ENCODE results near the gene BRF1. TPM values are rescaled to one million over a fixed set of nuclear protein-coding genes. Genes with fewer than 3 reads are reported as not detected.

Gene BRF1
- total RNA-seq, 1 experiment from 2014 or later = 26.4 TPM

DNA sequence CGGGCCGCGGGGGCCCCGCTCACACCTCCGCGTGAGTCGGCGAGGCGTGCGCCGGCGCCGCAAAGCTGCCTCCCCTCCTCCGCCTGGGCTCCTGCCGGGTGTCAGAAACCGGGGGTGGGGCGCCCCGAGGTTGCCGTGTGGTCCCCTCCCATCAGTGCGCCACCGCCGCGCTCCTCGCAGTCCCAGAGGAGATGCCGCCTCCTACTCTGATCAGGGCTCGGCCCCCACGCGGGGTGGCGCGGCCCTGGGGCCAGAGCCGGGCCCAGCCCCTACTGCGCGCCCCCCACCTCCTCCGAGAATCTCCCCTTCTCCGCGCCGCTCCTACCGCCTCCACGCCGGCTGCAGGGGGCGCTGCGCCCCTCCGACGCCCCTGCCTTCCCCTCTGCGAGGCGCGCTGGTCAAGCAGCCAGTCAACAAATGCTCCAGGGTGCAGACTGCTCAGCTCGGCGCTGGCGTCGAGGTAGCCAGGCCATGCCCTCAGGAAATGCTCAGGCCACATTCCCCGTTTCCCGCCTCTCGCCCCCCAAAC is 131.8 kb downstream of the BRF1 start (continued):
- 0 out of 2 replicates have a peak, but pooled peaks have one; percentile 28 for TF ChIP-seq E2F5 (CRISPR knock-in tag; IDR thresholded peaks at IDR 0.05)
- TF ChIP-seq, protein P1, sequence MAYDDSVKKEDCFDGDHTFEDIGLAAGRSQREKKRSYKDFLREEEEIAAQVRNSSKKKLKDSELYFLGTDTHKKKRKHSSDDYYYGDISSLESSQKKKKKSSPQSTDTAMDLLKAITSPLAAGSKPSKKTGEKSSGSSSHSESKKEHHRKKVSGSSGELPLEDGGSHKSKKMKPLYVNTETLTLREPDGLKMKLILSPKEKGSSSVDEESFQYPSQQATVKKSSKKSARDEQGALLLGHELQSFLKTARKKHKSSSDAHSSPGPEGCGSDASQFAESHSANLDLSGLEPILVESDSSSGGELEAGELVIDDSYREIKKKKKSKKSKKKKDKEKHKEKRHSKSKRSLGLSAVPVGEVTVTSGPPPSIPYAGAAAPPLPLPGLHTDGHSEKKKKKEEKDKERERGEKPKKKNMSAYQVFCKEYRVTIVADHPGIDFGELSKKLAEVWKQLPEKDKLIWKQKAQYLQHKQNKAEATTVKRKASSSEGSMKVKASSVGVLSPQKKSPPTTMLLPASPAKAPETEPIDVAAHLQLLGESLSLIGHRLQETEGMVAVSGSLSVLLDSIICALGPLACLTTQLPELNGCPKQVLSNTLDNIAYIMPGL (CRISPR knock-in tag; IDR thresholded peaks at IDR 0.05) = peak; percentile 82; the same call in 1 of the 2 replicates
- no peak; the same call in 1 of the 2 replicates for TF ChIP-seq ETV6 (CRISPR knock-in tag; IDR thresholded peaks at IDR 0.05)
- TF ChIP-seq MAX (CRISPR knock-in tag; IDR thresholded peaks at IDR 0.05) = no peak; the same call in 1 of the 2 replicates
- TF ChIP-seq FOXP1 (CRISPR knock-in tag; IDR thresholded peaks at IDR 0.05; ENCODE audit: borderline replicate concordance) = 0 out of 2 replicates have a peak, but pooled peaks have one; percentile 30
- TF ChIP-seq, protein P2, sequence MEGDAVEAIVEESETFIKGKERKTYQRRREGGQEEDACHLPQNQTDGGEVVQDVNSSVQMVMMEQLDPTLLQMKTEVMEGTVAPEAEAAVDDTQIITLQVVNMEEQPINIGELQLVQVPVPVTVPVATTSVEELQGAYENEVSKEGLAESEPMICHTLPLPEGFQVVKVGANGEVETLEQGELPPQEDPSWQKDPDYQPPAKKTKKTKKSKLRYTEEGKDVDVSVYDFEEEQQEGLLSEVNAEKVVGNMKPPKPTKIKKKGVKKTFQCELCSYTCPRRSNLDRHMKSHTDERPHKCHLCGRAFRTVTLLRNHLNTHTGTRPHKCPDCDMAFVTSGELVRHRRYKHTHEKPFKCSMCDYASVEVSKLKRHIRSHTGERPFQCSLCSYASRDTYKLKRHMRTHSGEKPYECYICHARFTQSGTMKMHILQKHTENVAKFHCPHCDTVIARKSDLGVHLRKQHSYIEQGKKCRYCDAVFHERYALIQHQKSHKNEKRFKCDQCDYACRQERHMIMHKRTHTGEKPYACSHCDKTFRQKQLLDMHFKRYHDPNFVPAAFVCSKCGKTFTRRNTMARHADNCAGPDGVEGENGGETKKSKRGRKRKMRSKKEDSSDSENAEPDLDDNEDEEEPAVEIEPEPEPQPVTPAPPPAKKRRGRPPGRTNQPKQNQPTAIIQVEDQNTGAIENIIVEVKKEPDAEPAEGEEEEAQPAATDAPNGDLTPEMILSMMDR (IDR thresholded peaks at IDR 0.05) = peak; percentile 73
- no peak for TF ChIP-seq SMAD4 (CRISPR knock-in tag; IDR thresholded peaks at IDR 0.05)
- TF ChIP-seq TEAD4 (CRISPR knock-in tag; IDR thresholded peaks at IDR 0.05) = 0 out of 2 replicates have a peak, but pooled peaks have one; percentile 31
- TF ChIP-seq, protein P3, sequence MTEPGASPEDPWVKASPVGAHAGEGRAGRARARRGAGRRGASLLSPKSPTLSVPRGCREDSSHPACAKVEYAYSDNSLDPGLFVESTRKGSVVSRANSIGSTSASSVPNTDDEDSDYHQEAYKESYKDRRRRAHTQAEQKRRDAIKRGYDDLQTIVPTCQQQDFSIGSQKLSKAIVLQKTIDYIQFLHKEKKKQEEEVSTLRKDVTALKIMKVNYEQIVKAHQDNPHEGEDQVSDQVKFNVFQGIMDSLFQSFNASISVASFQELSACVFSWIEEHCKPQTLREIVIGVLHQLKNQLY (CRISPR knock-in tag; IDR thresholded peaks at IDR 0.05) = no peak
- TF ChIP-seq, protein P4, sequence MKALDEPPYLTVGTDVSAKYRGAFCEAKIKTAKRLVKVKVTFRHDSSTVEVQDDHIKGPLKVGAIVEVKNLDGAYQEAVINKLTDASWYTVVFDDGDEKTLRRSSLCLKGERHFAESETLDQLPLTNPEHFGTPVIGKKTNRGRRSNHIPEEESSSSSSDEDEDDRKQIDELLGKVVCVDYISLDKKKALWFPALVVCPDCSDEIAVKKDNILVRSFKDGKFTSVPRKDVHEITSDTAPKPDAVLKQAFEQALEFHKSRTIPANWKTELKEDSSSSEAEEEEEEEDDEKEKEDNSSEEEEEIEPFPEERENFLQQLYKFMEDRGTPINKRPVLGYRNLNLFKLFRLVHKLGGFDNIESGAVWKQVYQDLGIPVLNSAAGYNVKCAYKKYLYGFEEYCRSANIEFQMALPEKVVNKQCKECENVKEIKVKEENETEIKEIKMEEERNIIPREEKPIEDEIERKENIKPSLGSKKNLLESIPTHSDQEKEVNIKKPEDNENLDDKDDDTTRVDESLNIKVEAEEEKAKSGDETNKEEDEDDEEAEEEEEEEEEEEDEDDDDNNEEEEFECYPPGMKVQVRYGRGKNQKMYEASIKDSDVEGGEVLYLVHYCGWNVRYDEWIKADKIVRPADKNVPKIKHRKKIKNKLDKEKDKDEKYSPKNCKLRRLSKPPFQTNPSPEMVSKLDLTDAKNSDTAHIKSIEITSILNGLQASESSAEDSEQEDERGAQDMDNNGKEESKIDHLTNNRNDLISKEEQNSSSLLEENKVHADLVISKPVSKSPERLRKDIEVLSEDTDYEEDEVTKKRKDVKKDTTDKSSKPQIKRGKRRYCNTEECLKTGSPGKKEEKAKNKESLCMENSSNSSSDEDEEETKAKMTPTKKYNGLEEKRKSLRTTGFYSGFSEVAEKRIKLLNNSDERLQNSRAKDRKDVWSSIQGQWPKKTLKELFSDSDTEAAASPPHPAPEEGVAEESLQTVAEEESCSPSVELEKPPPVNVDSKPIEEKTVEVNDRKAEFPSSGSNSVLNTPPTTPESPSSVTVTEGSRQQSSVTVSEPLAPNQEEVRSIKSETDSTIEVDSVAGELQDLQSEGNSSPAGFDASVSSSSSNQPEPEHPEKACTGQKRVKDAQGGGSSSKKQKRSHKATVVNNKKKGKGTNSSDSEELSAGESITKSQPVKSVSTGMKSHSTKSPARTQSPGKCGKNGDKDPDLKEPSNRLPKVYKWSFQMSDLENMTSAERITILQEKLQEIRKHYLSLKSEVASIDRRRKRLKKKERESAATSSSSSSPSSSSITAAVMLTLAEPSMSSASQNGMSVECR (CRISPR knock-in tag; IDR thresholded peaks at IDR 0.05; ENCODE audit: borderline replicate concordance) = no peak
- TF ChIP-seq E2F1 (CRISPR knock-in tag; IDR thresholded peaks at IDR 0.05) = no peak
- 0 out of 2 replicates have a peak, but pooled peaks have one; percentile 19 for TF ChIP-seq ZNF232 (CRISPR knock-in tag; IDR thresholded peaks at IDR 0.05)

GRCh38 chr14:105168496-105168978 is 132.3 kb downstream of the BRF1 start, which contains the start of gene JAG2:
Gene JAG2, minus strand, starts transcription at chr14:105168776. Its CDS starts 356 bp downstream, at chr14:105168420.
- TF ChIP-seq ZNF416 (CRISPR knock-in tag; IDR thresholded peaks at IDR 0.05) (no peak), CREB1 (CRISPR knock-in tag; IDR thresholded peaks at IDR 0.05) (no peak), NFYB (CRISPR knock-in tag; conservative IDR thresholded peaks at IDR 0.05; ENCODE audit: low read depth) (peak; percentile 28; the same call in 1 of the 2 replicates)
- DNase-seq (ENCODE audit: low spot score) (peak; percentile 70), ATAC-seq (peak; percentile 43)
- H3K27me3 Mint-ChIP-seq (ENCODE audit: low read depth) = peaks cover 15% of the 10 kb centered on the region
- H3K36me3 Mint-ChIP-seq = no peaks in the 10 kb centered on the region
- ChIA-PET CTCF (interaction anchor here (0.5 to 7.4 kb wide), 26 partner anchors 13 to 1036 kb away, joined by 3 to 107 read pairs (median 4); partner anchors contain the start of genes BTBD6, NUDT14 and PACS2), POLR2A (interaction anchor here (0.9 kb wide), 1 partner anchor 40 kb away, joined by 6 read pairs; no protein-coding TSS in a partner anchor)
- H3K9me3 Mint-ChIP-seq = no peaks in the 10 kb centered on the region
- no peak within 1 kb of the TSS for H3K27ac Mint-ChIP-seq
- no peaks in the 10 kb centered on the region for H3K4me1 Mint-ChIP-seq
- H3K4me3 Mint-ChIP-seq = peak within 1 kb of the TSS; percentile 63

Data from WTC11 (cell line).